Measurements from ENCODE around the gene CDKN1A. TPM values are rescaled to one million over a fixed set of nuclear protein-coding genes. Genes with fewer than 3 reads are reported as not detected.
A peak's percentile ranks its signal among the peaks of the same experiment; 100 is the strongest.

CDKN1A gene
- total and polyA plus RNA-seq, 9 of the 15 experiments (the other 6 are each of a cell fraction or from before 2014, with no cell fraction given) = 0.25 to 8.1 (median 5.1) TPM

DNA sequence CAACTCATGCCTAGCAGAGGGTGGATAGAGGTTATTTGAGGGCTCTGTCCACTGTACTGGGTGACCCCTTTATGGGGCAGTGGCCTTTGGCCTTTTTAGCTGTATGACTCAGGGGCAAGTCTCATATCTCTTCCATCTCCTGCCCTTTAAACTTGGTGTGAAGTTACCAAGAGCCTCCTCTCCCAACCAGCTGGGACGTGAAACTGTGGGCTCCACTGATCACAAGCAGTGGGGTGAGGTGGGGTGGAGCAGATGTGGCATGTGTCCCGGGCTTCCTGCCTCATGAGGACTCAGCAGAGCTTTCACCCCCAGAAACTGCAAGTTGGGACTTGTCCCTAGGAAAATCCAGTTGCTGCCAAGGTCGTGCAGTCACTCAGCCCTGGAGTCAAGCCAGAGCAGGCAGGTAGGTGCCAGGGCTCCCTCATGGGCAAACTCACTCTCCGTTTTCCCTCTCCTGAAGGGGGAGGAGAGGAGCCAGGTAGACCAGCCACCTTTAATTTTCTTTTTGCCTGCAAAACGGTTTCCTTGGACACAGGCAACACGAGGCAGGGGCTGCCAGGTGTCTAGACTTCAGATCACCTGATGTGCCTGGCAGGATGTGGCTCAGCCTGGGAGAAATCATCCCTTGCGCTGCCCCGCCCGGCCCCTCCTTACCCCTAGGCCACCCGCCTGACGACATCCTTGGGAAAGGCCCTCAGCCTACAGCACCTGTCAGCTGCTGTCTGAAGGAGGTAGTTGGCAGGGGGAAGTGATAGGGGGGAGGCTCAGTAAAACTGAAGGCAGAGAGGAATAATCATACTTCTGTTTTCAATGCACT is 4.0 kb downstream of the CDKN1A start (continued):
- TF ChIP-seq ATF3 (IDR thresholded peaks at IDR 0.05) (peak; percentile 67), ATF3 (CRISPR knock-in tag; conservative IDR thresholded peaks at IDR 0.05) (no peak), GATA2 (CRISPR knock-in tag; IDR thresholded peaks at IDR 0.05) (peak; percentile 76), SMAD4 (CRISPR knock-in tag; conservative IDR thresholded peaks at IDR 0.05) (no peak), GTF2B (IDR thresholded peaks at IDR 0.05; ENCODE audit: extremely low read depth, insufficient read length) (no peak), ETV5 (CRISPR knock-in tag; IDR thresholded peaks at IDR 0.05; ENCODE audit: low read depth) (no peak), SRF (CRISPR knock-in tag; IDR thresholded peaks at IDR 0.05) (no peak), EGR1 (conservative IDR thresholded peaks at IDR 0.05) (no peak), TAF9B (IDR thresholded peaks at IDR 0.05; ENCODE audit: partially characterized antibody) (no peak), SRSF3 (IDR thresholded peaks at IDR 0.05; ENCODE audit: insufficient read depth, low read length) (no peak), NFE2L1 (tag; IDR thresholded peaks at IDR 0.05; ENCODE audit: borderline replicate concordance, low read depth) (no peak), PHTF2 (CRISPR knock-in tag; IDR thresholded peaks at IDR 0.05) (no peak), MBD1 (CRISPR knock-in tag; IDR thresholded peaks at IDR 0.05) (no peak), ARID4B (CRISPR knock-in tag; IDR thresholded peaks at IDR 0.05) (0 out of 2 replicates have a peak, but pooled peaks have one; percentile 50), NEUROD1 (IDR thresholded peaks at IDR 0.05; ENCODE audit: borderline replicate concordance, low read depth, low read length, partially characterized antibody) (no peak), MYC (IDR thresholded peaks at IDR 0.05; ENCODE audit: low read depth, low read length) (no peak), MYC (CRISPR knock-in tag; IDR thresholded peaks at IDR 0.05; ENCODE audit: borderline replicate concordance, low read depth) (no peak), NFIC (IDR thresholded peaks at IDR 0.05) (peak; percentile 35; the same call in 1 of the 2 replicates), ZNF143 (CRISPR knock-in tag; IDR thresholded peaks at IDR 0.05) (0 out of 2 replicates have a peak, but pooled peaks have one; percentile 24)

Data from K562 (cell line).